Measurements from ENCODE around the gene OSBPL1A.

Gene OSBPL1A

GRCh38 chr18:24208270-24209035, 189.2 kb downstream of the OSBPL1A start:
- DNase-seq: no peak

- no peak for DNase-seq
These were observed 192.7 kb downstream of the OSBPL1A start for GRCh38 chr18:24204904-24205303.

GRCh38 chr18:24201699-24202687, 195.6 kb downstream of the OSBPL1A start:
- DNase-seq: no peak

- DNase-seq: no peak
These were observed 196.9 kb downstream of the OSBPL1A start for GRCh38 chr18:24200494-24201290.

- no peak for DNase-seq
These were observed 198.2 kb downstream of the OSBPL1A start for GRCh38 chr18:24199372-24199962.

- DNase-seq: no peak
These were observed 199.2 kb downstream of the OSBPL1A start for GRCh38 chr18:24198461-24198860.

GRCh38 chr18:24197412-24197811, 200.2 kb downstream of the OSBPL1A start:
- DNase-seq: no peak

GRCh38 chr18:24196764-24197163, 200.9 kb downstream of the OSBPL1A start:
- DNase-seq: no peak

GRCh38 chr18:24195296-24196053, 202.1 kb downstream of the OSBPL1A start:
- no peak for DNase-seq

GRCh38 chr18:24190590-24190989, 207.0 kb downstream of the OSBPL1A start:
- no peak for DNase-seq

- no peak for DNase-seq
These were observed 207.8 kb downstream of the OSBPL1A start for GRCh38 chr18:24189664-24190346.

GRCh38 chr18:24189007-24189528, 208.6 kb downstream of the OSBPL1A start:
- no peak for DNase-seq

GRCh38 chr18:24188120-24188519, 209.5 kb downstream of the OSBPL1A start:
- DNase-seq: no peak

GRCh38 chr18:24187689-24188088, 209.9 kb downstream of the OSBPL1A start:
- DNase-seq: no peak

GRCh38 chr18:24187049-24187448, 210.6 kb downstream of the OSBPL1A start:
- no peak for DNase-seq

- no peak for DNase-seq
These were observed 211.8 kb downstream of the OSBPL1A start for GRCh38 chr18:24185805-24186204.

GRCh38 chr18:24181806-24182205, 215.8 kb downstream of the OSBPL1A start:
- DNase-seq: no peak

GRCh38 chr18:24180048-24180447, 217.6 kb downstream of the OSBPL1A start:
- no peak for DNase-seq

- DNase-seq: no peak
These were observed 220.0 kb downstream of the OSBPL1A start for GRCh38 chr18:24177499-24178133.

- DNase-seq: peak; percentile 52
These were observed 220.8 kb downstream of the OSBPL1A start for GRCh38 chr18:24176727-24177416.

Data from activated CD4-positive, CD25-positive, alpha-beta regulatory T cell treated with anti-CD3 and anti-CD28 coated beads, Interleukin-2, amount 50 U/mL, for 72 hours (primary cell).